GM12875 (cell line): Measurements from ENCODE around the gene PARD3.

Source experiments
- H3K4me3 ChIP-seq: one replicate; pipeline ENCODE4 v1.5.1; 2011; ENCODE audit warnings: low read depth, low read length, control low read depth
- CTCF ChIP-seq: IDR thresholded peaks from 2 replicates; pipeline ENCODE4 v1.5.1; 2011; ENCODE audit warnings: low read depth, mild to moderate bottlenecking, control low read depth, inconsistent platforms, low read length, moderate library complexity, borderline replicate concordance; ENCODE audit not compliant: insufficient read depth

PARD3 gene

GRCh38 chr10:34768261-34768971 lies 46.7 kb downstream of the PARD3 start:
- no peak for TF ChIP-seq CTCF

GRCh38 chr10:34766811-34767494 lies 48.1 kb downstream of the PARD3 start:
- no peak for TF ChIP-seq CTCF
- H3K4me3 ChIP-seq: no peak overlapping the region

More at GRCh38 chr10:34768261-34768971, 46.7 kb downstream of the PARD3 start:
- H3K4me3 ChIP-seq: no peak overlapping the region

GRCh38 chr10:34766266-34766600 lies 48.9 kb downstream of the PARD3 start:
- H3K4me3 ChIP-seq: no peak overlapping the region
- TF ChIP-seq CTCF: no peak

- no peak for TF ChIP-seq CTCF
- no peak overlapping the region for H3K4me3 ChIP-seq
Observed at GRCh38 chr10:34764472-34764946, 50.6 kb downstream of the PARD3 start.

- H3K4me3 ChIP-seq: no peak overlapping the region
- TF ChIP-seq CTCF: no peak
Observed at GRCh38 chr10:34762603-34763299, 52.3 kb downstream of the PARD3 start.

GRCh38 chr10:34762156-34762555 lies 52.9 kb downstream of the PARD3 start:
- no peak for TF ChIP-seq CTCF
- no peak overlapping the region for H3K4me3 ChIP-seq
